ENCODE results near the gene ARHGEF11.

Gene ARHGEF11

DNA sequence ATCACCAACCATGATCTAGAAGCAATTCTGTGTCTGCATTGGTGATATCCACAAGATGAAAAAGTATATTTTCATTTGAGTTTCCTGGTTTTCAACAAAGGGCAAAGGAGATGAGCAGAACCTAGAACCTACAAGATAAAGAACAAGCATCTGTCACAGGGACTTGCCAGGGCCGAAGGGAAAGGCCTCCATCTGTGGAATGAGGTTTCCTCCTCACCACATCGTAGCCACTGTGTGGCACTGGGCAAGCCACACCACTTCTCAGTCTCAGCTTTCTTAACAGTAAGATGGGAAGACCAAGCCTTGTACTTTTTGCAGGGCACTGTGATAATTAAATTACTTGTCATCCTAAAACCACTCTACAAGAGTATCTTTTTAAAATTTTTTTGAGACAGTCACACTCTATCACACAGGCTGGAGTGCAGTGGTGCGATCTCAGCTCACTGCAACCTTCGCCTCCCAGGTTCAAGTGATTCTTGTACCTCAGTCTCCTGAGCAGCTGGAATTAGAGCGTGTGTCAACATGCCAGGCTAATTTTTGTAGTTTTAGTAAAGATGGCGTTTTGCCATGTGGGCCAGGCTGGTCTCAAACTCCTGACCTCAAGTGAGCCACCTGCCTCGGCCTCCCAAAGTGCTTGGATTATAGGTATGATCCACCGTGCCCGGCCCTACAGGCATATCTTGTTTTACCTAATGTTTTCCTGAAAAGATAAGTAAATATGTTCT is 45.8 kb downstream of the ARHGEF11 start:
- no peak overlapping the region for H3K27ac Mint-ChIP-seq

DNA sequence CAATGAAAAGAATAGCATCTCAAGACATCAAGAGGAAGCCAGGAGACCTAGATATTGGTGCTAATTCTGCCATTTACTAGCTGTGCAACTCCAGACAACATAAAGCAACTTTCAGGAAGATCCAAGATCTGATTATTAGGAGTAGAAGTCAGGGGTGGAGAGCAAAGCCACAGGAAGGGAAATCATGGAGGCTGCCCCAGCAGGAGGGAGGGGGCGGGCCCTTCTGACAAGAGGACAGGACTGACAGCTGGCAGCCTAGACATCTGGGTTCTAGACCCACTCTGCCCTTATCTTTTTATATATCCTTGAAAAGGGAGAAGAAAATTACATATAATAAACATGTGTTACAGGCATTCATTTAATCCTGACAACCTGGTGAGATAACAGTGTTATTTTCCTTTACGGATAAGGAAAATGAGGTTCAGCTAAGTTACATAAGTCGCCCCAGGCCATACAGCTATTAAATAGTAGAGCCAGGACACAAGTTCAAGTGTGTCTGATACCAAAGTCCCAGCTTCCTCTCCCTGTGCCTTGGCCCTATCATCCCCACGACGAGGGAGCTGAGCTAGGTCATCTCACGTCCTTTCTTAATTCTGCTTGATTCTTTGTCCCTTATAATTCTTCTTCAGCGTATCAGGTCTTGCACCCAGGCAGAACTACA is 46.6 kb downstream of the ARHGEF11 start:
- no peak for DNase-seq
- Mint-ChIP-seq H3K9me3 (no peaks in the 10 kb centered on the region), H3K27ac (no peak overlapping the region), H3K4me3 (no peak overlapping the region), H3K4me1 (ENCODE audit: low read depth) (no peaks in the 10 kb centered on the region), H3K36me3 (ENCODE audit: low read depth) (no peaks in the 10 kb centered on the region), H3K27me3 (peaks cover 15% of the 10 kb centered on the region)

More for the DNA sequence above, 45.8 kb downstream of the ARHGEF11 start:
- Mint-ChIP-seq H3K9me3 (no peaks in the 10 kb centered on the region), H3K36me3 (ENCODE audit: low read depth) (no peaks in the 10 kb centered on the region), H3K27me3 (peaks cover 17% of the 10 kb centered on the region), H3K4me3 (no peak overlapping the region), H3K4me1 (ENCODE audit: low read depth) (no peaks in the 10 kb centered on the region)
- DNase-seq = no peak

DNA sequence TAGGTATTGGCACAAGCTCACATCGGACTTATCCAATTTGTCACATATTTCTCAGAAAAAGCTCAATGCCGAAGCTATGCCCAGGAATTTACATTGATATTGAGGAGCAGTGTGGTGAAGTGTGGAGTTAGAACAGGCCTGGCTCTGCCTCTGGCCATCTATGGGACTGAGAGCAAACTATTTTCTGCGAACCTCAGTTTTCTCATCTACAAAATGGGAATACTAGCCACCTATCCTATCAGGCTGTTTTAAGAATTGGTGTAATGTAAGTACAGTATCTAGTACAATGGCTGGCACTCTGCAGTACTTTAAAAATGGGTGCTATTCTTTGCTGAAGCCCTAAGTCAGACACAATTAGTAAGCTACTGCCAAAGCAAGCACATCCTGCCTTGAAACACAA is 47.2 kb downstream of the ARHGEF11 start:
- DNase-seq = no peak
- Mint-ChIP-seq H3K9me3 (no peaks in the 10 kb centered on the region), H3K27ac (no peak overlapping the region), H3K4me1 (ENCODE audit: low read depth) (no peaks in the 10 kb centered on the region), H3K36me3 (ENCODE audit: low read depth) (no peaks in the 10 kb centered on the region), H3K27me3 (peaks cover 14% of the 10 kb centered on the region), H3K4me3 (no peak overlapping the region)

DNA sequence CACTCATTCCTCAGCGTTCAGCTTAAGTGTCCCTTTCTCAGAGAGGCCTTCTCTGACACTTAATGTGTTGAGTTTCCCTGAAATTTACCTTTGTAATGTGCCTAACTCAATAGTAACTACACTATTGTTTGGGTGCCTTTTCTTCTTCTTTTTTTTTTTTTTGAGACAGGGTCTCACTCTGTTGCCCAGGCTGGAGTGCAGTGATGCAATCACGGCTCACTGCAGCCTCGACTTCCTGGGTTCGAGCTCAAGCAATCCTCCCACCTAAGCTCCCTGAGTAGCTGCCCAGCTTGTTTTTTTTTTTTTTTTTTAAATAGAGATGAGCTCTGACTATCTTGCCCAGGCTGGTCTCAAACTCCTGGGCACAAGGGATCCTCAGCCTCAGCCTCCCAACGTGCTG is 50.1 kb downstream of the ARHGEF11 start:
- no peak overlapping the region for H3K27ac Mint-ChIP-seq
- no peak for DNase-seq
- no peak overlapping the region for H3K4me3 Mint-ChIP-seq
- H3K4me1 Mint-ChIP-seq (ENCODE audit: low read depth) = no peaks in the 10 kb centered on the region
- no peaks in the 10 kb centered on the region for H3K9me3 Mint-ChIP-seq
- H3K27me3 Mint-ChIP-seq = peaks cover 14% of the 10 kb centered on the region
- no peaks in the 10 kb centered on the region for H3K36me3 Mint-ChIP-seq (ENCODE audit: low read depth)

DNA sequence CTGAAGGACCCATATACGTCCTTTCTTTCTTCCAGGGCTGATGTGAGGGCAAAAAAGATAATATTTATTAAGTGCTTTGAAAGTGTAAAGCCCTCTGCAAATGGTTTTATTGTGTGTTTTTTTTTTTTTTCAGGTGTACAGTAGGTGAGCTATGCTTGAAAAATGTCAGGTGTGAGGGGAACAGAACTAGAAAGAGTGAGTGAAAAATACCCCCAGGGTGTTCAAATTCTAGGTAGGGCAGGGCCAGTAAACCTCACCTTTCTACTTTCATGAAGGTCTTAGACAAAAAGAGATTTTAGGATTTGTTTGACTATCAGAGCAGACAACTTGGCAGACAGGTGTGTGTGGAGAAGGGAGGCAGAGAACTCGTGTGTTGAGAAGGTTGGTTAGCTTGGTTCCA is 51.3 kb downstream of the ARHGEF11 start:
- peaks cover 12% of the 10 kb centered on the region for H3K27me3 Mint-ChIP-seq
- no peak for DNase-seq
- H3K36me3 Mint-ChIP-seq (ENCODE audit: low read depth) = no peaks in the 10 kb centered on the region

DNA sequence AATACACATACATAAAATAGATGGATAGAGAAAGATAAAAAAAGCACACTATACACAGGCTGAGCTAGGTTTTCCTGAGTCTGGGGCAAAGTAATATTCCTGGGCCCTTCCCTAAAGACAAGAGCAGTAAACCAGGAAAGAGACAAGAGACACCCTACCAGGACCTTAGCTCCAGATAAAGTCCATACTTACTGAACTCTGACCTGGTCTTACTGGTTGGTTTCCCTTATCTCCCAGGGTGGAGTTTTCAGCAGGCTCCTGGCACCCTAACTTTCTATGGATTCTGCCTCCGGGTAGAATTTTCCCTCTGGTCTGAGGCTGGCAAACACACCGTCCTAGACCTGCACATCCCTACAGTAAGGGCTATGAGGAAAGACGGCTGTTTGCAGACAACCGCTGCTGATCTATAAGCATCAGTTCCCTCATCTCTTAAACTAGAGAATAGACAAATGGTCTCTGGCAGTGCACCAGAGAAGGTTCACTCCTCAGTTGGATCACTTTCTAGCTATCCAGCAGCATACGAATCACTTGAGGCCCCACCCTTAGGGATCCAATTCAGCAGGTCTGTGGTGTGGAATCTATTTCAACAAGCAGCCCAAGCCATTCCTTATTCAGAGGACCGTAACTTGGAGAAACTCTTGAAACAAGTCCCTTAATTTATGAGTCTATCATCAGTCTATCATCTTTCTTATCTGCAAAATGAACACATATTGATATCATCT is 52.0 kb downstream of the ARHGEF11 start:
- Mint-ChIP-seq H3K4me1 (ENCODE audit: low read depth) (no peaks in the 10 kb centered on the region), H3K36me3 (ENCODE audit: low read depth) (no peaks in the 10 kb centered on the region), H3K27ac (no peak overlapping the region), H3K9me3 (no peaks in the 10 kb centered on the region), H3K27me3 (peaks cover 12% of the 10 kb centered on the region), H3K4me3 (no peak overlapping the region)
- DNase-seq = no peak

More for the DNA sequence above, 51.3 kb downstream of the ARHGEF11 start:
- Mint-ChIP-seq H3K27ac (no peak overlapping the region), H3K9me3 (no peaks in the 10 kb centered on the region), H3K4me1 (ENCODE audit: low read depth) (no peaks in the 10 kb centered on the region), H3K4me3 (no peak overlapping the region)

DNA sequence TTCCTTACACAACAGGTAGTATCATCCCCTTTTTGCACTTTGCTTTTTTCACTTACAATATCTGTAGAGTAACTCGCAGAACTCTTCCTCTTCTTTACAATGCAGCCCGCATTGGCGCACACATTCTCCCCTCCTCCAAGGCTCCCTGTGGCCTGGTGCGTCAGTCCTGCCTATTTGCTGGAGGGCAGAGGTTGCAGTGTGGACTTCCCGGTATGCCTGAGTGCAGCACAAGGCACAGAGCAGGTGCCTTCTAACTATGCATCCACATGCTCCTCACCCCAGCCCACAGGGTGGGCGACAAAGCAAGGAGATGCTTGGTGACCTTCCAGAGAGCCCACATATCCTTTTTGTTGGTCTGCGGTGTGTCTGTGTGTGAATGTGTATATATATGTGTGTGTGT is 53.3 kb downstream of the ARHGEF11 start:
- Mint-ChIP-seq H3K27ac (no peak overlapping the region), H3K27me3 (peaks cover 12% of the 10 kb centered on the region), H3K4me3 (no peak overlapping the region), H3K4me1 (ENCODE audit: low read depth) (peaks cover 3% of the 10 kb centered on the region), H3K36me3 (ENCODE audit: low read depth) (no peaks in the 10 kb centered on the region), H3K9me3 (no peaks in the 10 kb centered on the region)
- DNase-seq = no peak

DNA sequence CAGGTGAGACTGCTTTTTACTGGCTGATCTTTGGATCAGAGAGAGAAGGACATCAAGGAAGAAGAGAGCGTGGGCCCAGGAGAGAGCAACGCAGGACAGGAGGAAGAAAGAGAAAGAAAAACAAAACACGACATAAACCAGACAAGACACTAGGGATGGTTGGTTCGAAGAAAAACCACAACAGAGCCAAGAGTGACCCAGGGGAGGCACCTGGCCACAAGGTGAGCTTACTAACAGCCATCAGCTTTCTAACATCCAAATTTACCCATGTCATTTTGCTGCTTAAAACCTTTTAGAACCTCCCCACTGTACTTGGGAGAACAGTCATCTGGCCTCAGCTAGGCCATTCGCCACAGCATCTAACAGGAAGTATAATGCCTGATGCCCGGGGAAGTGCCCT is 57.8 kb downstream of the ARHGEF11 start:
- Mint-ChIP-seq H3K4me3 (no peak overlapping the region), H3K4me1 (ENCODE audit: low read depth) (peaks cover 3% of the 10 kb centered on the region), H3K36me3 (ENCODE audit: low read depth) (no peaks in the 10 kb centered on the region), H3K27me3 (peaks cover 13% of the 10 kb centered on the region), H3K9me3 (no peaks in the 10 kb centered on the region), H3K27ac (no peak overlapping the region)
- DNase-seq = no peak

DNA sequence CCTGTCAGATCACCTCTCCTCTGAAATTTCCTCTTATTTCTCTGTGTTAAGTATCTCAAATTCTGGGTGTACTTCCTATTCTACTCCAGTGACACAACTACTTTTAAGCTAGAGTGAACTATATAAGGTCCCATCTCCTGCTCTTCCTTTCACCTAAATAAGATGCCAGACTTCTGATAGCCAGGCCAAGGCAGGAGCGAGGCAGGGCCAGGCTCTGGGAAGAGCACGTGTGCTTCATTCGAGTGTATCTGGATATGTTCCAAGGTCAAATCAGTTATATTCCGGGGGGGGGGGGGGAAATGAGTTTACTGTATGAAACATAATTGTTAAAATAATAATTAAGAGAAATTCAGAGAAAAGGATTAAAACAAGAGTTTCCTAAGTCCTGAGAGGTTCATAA is 65.0 kb downstream of the ARHGEF11 start:
- no peak overlapping the region for H3K27ac Mint-ChIP-seq
- no peaks in the 10 kb centered on the region for H3K4me1 Mint-ChIP-seq (ENCODE audit: low read depth)
- no peak overlapping the region for H3K4me3 Mint-ChIP-seq
- H3K9me3 Mint-ChIP-seq = no peaks in the 10 kb centered on the region
- DNase-seq = no peak
- no peaks in the 10 kb centered on the region for H3K36me3 Mint-ChIP-seq (ENCODE audit: low read depth)
- H3K27me3 Mint-ChIP-seq = peaks cover 16% of the 10 kb centered on the region

DNA sequence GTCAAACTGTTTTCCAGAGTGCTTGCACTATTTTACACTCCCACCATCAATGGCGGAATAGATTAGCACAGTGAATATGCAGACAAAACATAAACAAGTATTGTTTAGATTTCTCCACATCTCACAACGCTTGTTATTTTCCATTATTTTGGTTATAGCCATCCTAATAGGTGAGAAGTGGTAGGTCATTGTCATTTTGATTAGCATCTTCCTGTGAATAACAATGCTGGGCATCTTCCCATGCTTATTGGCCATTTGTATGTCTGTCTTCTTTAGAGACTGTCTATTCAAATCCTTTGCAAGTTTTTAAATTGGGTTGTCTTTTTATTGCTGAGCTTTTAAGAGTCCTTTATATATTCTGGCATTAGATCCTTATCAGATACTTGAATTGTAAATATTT is 70.5 kb downstream of the ARHGEF11 start:
- no peaks in the 10 kb centered on the region for H3K9me3 Mint-ChIP-seq
- H3K4me1 Mint-ChIP-seq (ENCODE audit: low read depth) = no peaks in the 10 kb centered on the region
- H3K27me3 Mint-ChIP-seq = peaks cover 13% of the 10 kb centered on the region
- H3K27ac Mint-ChIP-seq = no peak overlapping the region
- H3K4me3 Mint-ChIP-seq = no peak overlapping the region
- H3K36me3 Mint-ChIP-seq (ENCODE audit: low read depth) = no peaks in the 10 kb centered on the region
- no peak for DNase-seq

DNA sequence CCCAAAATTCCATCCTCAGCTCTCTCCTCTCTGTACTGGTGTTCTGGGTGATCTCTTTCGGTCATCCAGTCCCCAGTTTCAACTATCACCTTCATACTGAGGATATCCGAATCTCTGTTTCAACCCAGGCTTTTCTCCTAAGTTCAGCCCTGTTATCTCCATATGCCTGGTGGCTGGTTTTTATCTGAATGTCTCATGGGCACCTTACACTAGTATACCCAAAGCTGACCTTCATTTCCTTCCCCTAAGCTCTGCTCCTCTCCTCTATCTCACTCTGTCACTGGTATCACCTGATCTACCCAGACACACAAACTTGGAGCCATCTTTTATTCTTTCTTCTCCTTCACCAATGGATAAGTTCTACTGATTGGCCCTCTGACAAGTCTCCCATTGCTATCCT is 72.1 kb downstream of the ARHGEF11 start:
- DNase-seq = no peak
- Mint-ChIP-seq H3K27me3 (peaks cover 3% of the 10 kb centered on the region), H3K4me3 (no peak overlapping the region), H3K36me3 (ENCODE audit: low read depth) (no peaks in the 10 kb centered on the region), H3K9me3 (no peaks in the 10 kb centered on the region), H3K27ac (no peak overlapping the region), H3K4me1 (ENCODE audit: low read depth) (no peaks in the 10 kb centered on the region)

DNA sequence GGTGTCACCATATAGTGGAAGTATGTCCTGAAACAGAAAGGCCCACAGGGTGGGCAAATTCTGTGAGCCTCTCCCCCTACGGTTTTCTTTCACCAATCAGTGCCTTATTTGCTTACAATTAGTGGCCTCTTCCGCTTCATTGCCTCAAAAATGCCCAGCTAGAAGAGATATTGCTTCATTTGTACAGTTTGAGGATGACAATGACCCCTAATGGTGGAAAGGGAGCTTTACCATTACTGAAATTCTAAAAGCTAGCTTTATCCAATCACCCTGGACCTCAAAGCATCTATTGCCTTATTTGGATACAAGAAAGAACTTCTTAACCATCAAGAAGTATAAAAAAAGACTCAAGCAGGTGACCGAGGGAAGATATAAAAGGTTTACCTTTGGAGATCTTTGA is 75.5 kb downstream of the ARHGEF11 start:
- no peaks in the 10 kb centered on the region for H3K4me1 Mint-ChIP-seq (ENCODE audit: low read depth)
- no peaks in the 10 kb centered on the region for H3K36me3 Mint-ChIP-seq (ENCODE audit: low read depth)
- H3K27me3 Mint-ChIP-seq = peaks cover 3% of the 10 kb centered on the region
- no peak overlapping the region for H3K27ac Mint-ChIP-seq
- DNase-seq = no peak
- H3K9me3 Mint-ChIP-seq = no peaks in the 10 kb centered on the region
- no peak overlapping the region for H3K4me3 Mint-ChIP-seq

DNA sequence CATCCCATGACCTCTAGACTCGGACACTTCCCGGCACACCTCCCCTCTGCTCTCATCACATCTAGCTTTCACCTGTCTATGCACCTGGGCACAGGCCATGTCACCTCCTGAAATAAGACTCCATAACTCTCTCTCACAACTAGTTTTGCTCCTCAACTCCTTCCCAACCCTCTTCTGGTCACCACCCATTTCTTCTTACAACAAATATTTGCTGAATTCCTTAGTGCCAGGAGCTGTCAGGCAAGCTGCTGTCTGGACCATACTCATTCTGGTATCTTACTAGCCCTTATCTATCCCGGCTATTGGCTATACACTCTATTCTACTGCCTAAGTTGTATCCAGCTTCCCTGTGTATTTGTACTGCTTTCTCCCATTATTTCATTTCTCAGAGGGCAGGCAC is 76.0 kb downstream of the ARHGEF11 start:
- DNase-seq = no peak
- Mint-ChIP-seq H3K27me3 (no peaks in the 10 kb centered on the region), H3K27ac (no peak overlapping the region), H3K4me3 (no peak overlapping the region), H3K36me3 (ENCODE audit: low read depth) (no peaks in the 10 kb centered on the region), H3K4me1 (ENCODE audit: low read depth) (peaks cover under 1% of the 10 kb centered on the region), H3K9me3 (no peaks in the 10 kb centered on the region)

DNA sequence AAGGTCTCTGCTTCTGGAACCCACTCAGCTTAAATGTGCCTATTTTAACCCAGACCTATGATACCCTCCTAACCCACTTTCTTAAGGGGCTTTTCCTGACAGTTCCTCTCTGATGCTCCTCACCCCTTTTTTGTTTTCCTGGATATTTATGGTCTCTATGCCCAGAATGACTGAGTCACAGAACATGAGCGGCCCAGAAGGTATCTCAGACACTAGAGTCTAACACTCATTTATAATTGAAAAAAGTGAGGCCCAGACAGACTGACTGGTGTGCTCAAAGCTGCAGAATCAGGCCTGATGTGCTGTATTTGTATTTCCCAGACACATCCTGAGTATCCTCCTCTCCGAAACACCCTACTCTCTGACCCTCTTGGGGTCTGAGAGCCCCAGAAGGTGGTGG is 81.1 kb downstream of the ARHGEF11 start:
- H3K36me3 Mint-ChIP-seq (ENCODE audit: low read depth) = peaks cover 8% of the 10 kb centered on the region
- no peak overlapping the region for H3K4me3 Mint-ChIP-seq
- no peak for DNase-seq
- H3K27ac Mint-ChIP-seq = no peak overlapping the region
- H3K4me1 Mint-ChIP-seq (ENCODE audit: low read depth) = peaks cover 31% of the 10 kb centered on the region
- no peaks in the 10 kb centered on the region for H3K27me3 Mint-ChIP-seq
- no peaks in the 10 kb centered on the region for H3K9me3 Mint-ChIP-seq

DNA sequence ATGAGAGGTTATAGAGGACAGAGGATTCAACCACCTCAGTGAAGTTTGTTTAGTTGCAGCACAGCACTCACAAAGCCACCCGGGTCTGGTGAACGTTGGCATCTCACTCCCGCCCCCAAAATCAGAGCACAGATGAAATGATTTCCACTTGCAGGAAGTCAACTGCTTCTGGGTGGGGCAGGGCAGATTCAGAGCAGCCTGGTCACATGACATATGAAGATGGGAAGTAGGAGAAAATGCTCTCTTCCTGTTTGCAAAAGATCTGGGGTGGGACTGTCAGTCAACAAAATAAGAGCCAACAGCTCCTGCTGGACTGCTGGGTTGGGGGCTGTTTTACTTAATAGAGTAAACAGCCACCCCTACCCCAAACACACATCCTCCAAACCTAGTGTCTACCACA is 81.9 kb downstream of the ARHGEF11 start:
- H3K27me3 Mint-ChIP-seq = no peaks in the 10 kb centered on the region
- peak; percentile 47 for DNase-seq
- peak overlapping the region; percentile 86 for H3K27ac Mint-ChIP-seq
- peak overlapping the region; percentile 69 for H3K4me3 Mint-ChIP-seq
- H3K9me3 Mint-ChIP-seq = no peaks in the 10 kb centered on the region
- H3K4me1 Mint-ChIP-seq (ENCODE audit: low read depth) = peaks cover 31% of the 10 kb centered on the region
- H3K36me3 Mint-ChIP-seq (ENCODE audit: low read depth) = peaks cover 12% of the 10 kb centered on the region

Data from activated T-cell treated with anti-CD3 and anti-CD28 coated beads, Interleukin-2, amount 50 U/mL, for 24 hours (primary cell).